Measurements from ENCODE around the gene FNTB. TPM values are rescaled to one million over a fixed set of nuclear protein-coding genes. Genes with fewer than 3 reads are reported as not detected.

Gene FNTB
- total and polyA plus RNA-seq, 9 of the 15 experiments (the other 6 are each of a cell fraction or from before 2014, with no cell fraction given), result 6.9 to 23.2 (median 12.2) TPM

DNA sequence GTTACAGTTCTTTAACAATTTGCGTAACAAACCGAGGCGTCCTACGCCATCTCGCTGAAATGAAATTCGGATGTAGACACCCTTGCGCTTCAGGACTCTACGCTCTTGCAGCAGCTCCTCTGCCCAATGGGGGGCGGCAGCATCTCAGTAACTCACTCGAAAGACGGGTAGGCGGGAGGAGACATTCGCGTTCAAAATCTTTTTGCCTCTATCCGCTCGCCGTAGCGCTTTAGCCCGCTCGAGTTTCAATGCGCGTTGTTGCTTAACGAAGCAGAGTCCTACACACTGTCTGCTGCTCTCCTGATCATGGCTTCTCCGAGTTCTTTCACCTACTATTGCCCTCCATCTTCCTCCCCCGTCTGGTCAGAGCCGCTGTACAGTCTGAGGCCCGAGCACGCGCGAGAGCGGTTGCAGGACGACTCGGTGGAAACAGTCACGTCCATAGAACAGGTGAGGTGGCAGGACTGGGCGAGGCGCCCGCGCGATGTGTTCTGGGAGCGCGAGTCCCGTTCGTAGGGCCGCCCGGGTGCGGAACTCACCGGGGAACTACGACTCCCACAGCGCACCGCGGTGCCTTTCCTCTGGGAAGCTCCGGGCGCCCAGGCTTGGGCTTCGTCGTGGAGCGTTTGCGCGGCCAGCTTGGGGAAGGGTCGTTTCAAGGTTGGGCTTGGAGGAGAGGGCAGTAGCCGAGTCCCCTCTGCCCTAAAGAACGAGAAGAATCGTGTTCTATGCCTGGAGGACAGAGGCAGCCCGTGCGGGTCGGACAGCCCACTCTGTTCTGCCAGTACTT is at the start of gene FNTB (continued):
- TF ChIP-seq, protein P1, sequence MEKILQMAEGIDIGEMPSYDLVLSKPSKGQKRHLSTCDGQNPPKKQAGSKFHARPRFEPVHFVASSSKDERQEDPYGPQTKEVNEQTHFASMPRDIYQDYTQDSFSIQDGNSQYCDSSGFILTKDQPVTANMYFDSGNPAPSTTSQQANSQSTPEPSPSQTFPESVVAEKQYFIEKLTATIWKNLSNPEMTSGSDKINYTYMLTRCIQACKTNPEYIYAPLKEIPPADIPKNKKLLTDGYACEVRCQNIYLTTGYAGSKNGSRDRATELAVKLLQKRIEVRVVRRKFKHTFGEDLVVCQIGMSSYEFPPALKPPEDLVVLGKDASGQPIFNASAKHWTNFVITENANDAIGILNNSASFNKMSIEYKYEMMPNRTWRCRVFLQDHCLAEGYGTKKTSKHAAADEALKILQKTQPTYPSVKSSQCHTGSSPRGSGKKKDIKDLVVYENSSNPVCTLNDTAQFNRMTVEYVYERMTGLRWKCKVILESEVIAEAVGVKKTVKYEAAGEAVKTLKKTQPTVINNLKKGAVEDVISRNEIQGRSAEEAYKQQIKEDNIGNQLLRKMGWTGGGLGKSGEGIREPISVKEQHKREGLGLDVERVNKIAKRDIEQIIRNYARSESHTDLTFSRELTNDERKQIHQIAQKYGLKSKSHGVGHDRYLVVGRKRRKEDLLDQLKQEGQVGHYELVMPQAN (IDR thresholded peaks at IDR 0.05; ENCODE audit: borderline replicate concordance), result peak; percentile 95
- TF ChIP-seq, protein P2, sequence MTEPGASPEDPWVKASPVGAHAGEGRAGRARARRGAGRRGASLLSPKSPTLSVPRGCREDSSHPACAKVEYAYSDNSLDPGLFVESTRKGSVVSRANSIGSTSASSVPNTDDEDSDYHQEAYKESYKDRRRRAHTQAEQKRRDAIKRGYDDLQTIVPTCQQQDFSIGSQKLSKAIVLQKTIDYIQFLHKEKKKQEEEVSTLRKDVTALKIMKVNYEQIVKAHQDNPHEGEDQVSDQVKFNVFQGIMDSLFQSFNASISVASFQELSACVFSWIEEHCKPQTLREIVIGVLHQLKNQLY (CRISPR knock-in tag; conservative IDR thresholded peaks at IDR 0.05), result no peak
- TF ChIP-seq POLR2B (IDR thresholded peaks at IDR 0.05; ENCODE audit: low read depth, partially characterized antibody) (peak; percentile 61), ZKSCAN8 (CRISPR knock-in tag; IDR thresholded peaks at IDR 0.05) (no peak), E2F3 (CRISPR knock-in tag; IDR thresholded peaks at IDR 0.05) (peak; percentile 15; the same call in 1 of the 2 replicates), CCAR2 (IDR thresholded peaks at IDR 0.05; ENCODE audit: low read depth, low read length) (no peak), ZNF12 (CRISPR knock-in tag; IDR thresholded peaks at IDR 0.05) (0 out of 2 replicates have a peak, but pooled peaks have one; percentile 25), SMAD4 (CRISPR knock-in tag; conservative IDR thresholded peaks at IDR 0.05) (peak; percentile 49; the same call in 1 of the 2 replicates), XRCC5 (IDR thresholded peaks at IDR 0.05; ENCODE audit: low read depth, low read length) (peak; percentile 86; the same call in 1 of the 2 replicates), LARP7 (IDR thresholded peaks at IDR 0.05) (no peak), ZNF77 (CRISPR knock-in tag; IDR thresholded peaks at IDR 0.05) (no peak), ZNF644 (tag; IDR thresholded peaks at IDR 0.05; ENCODE audit: low read depth) (peak; percentile 79; the same call in 1 of the 2 replicates), SP1 (CRISPR knock-in tag; IDR thresholded peaks at IDR 0.05) (peak; percentile 65; the same call in 1 of the 2 replicates), CXXC5 (CRISPR knock-in tag; IDR thresholded peaks at IDR 0.05) (peak; percentile 84), CHD1 (IDR thresholded peaks at IDR 0.05; ENCODE audit: low read length) (no peak), ZNF766 (CRISPR knock-in tag; conservative IDR thresholded peaks at IDR 0.05) (no peak; the same call in 1 of the 2 replicates), HNRNPH1 (optimal IDR thresholded peaks at IDR 0.05; ENCODE audit: low read depth, low read length) (no peak), POLR2A (conservative IDR thresholded peaks at IDR 0.05) (peak; percentile 84), MIER1 (IDR thresholded peaks at IDR 0.05; ENCODE audit: low read depth) (no peak), MCM7 (IDR thresholded peaks at IDR 0.05) (peak in 1 of 2 experiments; percentile 84; a peak in 1 of 4 replicates)
- TF ChIP-seq, protein P3, sequence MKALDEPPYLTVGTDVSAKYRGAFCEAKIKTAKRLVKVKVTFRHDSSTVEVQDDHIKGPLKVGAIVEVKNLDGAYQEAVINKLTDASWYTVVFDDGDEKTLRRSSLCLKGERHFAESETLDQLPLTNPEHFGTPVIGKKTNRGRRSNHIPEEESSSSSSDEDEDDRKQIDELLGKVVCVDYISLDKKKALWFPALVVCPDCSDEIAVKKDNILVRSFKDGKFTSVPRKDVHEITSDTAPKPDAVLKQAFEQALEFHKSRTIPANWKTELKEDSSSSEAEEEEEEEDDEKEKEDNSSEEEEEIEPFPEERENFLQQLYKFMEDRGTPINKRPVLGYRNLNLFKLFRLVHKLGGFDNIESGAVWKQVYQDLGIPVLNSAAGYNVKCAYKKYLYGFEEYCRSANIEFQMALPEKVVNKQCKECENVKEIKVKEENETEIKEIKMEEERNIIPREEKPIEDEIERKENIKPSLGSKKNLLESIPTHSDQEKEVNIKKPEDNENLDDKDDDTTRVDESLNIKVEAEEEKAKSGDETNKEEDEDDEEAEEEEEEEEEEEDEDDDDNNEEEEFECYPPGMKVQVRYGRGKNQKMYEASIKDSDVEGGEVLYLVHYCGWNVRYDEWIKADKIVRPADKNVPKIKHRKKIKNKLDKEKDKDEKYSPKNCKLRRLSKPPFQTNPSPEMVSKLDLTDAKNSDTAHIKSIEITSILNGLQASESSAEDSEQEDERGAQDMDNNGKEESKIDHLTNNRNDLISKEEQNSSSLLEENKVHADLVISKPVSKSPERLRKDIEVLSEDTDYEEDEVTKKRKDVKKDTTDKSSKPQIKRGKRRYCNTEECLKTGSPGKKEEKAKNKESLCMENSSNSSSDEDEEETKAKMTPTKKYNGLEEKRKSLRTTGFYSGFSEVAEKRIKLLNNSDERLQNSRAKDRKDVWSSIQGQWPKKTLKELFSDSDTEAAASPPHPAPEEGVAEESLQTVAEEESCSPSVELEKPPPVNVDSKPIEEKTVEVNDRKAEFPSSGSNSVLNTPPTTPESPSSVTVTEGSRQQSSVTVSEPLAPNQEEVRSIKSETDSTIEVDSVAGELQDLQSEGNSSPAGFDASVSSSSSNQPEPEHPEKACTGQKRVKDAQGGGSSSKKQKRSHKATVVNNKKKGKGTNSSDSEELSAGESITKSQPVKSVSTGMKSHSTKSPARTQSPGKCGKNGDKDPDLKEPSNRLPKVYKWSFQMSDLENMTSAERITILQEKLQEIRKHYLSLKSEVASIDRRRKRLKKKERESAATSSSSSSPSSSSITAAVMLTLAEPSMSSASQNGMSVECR (CRISPR knock-in tag; IDR thresholded peaks at IDR 0.05), result peak; percentile 89

Measured in K562 (cell line).